C1 segment of cervical spinal cord (tissue), 14 donors: Measurements from ENCODE around the gene KLF13.
"Not testable (repeated sequence)": the region's sequence is repeated elsewhere in the genome, so short reads cannot be mapped to it uniquely, and the experiment has no call there.

Source experiments
- DNase-seq, 14 donors: peaks; one replicate each; lab custom pipeline; 2025; lab: John Stamatoyannopoulos, UW

KLF13 gene

DNA sequence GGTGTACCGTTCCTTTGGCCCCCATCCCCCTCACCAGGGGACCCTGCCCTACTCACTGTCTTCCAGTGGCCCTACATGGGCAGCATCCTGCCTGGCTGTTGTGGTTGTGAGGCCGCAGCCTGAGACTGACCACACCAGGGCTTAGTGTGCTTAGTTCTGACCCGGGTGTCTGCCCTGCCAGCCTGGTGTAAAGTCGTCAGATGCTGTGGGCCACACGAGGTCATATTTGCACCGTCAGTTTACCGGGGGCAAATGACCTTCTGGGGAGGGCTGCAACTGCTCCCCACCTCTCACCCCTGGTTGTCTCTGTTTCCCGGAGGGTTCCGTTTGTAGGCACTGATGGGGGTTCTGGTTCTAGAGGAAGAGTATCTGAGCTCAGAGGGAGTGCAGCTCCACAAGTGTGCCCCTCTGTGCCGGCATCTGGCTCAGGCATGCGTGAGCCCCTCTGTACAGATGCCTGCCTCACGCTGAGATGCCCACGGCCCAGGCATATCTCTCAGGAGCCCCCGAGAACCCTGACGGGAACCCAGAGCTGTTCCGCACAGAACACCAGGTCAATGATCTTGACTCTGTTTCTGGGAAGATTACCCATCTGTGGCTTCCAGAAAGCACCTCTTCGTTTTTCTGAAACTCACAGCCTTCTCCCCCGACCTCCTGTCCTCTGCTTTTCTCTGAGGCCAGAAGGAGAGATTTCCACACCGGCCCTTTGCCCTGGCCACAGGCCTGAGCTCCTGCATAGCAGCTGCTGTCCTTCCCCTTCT, 19.2 kb downstream of the KLF13 start:
- DNase-seq, result no peak

DNA sequence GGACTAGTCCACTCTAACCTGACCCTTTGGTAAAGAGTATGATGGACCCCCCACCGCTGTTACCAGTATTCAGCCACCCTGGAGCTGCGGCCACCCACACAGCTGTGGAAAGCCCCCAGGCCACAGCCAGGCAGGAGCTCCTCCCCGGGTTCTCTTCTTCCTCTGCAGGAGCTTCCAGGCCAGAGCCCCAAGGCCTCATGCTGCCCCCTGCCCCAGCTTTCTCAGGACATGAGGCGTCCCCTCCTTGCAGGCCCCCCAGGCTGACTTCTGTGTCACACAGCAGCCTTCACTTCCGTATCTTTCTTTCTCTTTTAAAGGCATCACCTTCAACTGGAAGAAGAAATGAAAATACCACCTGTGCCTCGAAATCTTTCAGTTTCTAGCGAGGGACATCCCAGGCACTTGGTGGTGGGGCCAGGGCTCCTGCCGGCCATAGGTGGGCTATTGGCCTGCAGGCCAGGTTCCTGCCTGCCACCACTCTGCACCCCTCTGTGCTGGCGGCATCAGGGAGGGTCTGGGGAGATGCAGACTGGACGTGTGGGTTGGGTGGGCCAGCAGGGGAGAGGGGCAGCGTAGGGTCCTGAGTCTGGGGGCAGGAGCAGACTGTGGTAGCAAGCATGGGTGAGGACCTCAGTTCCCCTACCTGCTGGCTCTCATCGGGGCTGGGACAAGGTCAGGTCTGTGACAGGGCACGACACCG, 19.9 kb downstream of the KLF13 start:
- DNase-seq, result no peak

DNA sequence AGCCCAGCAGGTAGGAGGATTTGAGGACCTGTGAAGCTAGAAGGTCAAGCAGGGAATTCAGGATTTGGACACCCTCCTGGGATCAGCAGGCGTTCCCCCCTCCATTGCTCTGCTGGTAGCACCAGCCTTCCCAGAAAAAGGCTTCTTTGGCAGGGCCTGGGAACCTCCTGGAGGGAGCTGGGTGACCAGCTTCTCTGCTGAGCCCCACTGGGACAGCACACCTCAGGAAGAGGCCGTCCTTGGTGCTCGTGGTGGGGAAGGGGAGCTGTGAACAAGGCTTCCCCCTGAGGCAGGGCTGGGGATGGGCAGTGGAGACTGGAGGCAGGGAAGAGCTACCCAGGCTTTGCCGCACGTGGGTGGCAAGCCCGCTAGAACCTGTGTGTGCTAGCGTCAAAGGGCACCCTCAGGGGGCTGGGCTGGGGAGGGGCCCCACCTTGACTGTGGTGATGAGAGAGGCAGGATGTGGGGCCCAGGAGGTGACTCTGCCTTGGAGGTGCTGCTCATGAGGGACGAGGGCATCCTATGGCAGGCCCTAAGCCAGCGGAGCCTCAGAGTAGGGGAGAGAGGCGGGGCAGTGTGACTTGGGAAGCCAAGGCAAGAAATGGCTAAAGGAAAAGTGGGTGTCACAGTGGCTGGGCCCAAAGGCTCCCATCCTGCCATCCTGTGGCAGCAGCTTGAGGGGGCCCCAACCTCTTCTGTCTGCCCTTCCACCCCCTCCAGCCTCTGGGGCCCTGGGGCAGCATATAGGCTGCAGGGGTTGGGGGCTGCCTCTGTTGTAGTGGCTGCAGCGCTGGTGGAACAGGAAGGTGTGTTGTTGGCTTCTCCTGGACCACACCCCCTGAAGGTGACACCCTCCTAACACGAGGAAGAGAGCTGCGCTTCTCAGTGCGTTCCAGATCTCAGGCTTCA, 20.7 kb downstream of the KLF13 start:
- no peak for DNase-seq

- no peak for DNase-seq
These were observed 21.6 kb downstream of the KLF13 start for GRCh38 chr15:31347981-31348803.

- peak in 1 of 14 donors; percentile 37 for DNase-seq
These were observed 22.9 kb downstream of the KLF13 start for GRCh38 chr15:31349233-31350141.

DNA sequence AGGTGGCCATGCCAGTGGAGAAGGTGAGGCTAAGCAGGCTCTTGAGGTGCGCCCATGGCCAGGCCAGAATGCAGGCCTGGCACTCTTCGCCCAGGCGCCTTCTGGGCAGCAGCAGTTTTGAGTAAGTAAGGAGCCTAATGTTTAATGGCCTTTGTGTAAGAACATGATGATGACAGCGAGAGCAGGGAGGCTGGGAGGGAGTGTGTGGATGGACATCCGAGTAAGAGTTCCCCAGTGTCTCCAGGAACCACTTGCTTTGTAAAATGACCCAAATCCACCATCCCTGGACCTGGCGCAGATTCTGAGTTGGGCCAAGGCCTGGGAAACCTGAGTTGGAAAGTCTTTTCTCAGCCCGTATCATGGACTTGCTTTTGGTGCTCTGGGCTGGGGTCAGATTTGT, 24.1 kb downstream of the KLF13 start:
- DNase-seq, result peak in 1 of 14 donors; percentile 32

- peak in 6 of 14 donors; percentile 28 to 70 (median 44) for DNase-seq
These were observed 25.7 kb downstream of the KLF13 start for GRCh38 chr15:31352339-31352751.

- DNase-seq, result peak in 13 of 14 donors; percentile 24 to 89 (median 72)
These were observed 26.5 kb downstream of the KLF13 start for GRCh38 chr15:31352911-31353811.

GRCh38 chr15:31353931-31354330, 27.3 kb downstream of the KLF13 start:
- DNase-seq, result peak in 10 of 14 donors; percentile 57 to 85 (median 71)

DNA sequence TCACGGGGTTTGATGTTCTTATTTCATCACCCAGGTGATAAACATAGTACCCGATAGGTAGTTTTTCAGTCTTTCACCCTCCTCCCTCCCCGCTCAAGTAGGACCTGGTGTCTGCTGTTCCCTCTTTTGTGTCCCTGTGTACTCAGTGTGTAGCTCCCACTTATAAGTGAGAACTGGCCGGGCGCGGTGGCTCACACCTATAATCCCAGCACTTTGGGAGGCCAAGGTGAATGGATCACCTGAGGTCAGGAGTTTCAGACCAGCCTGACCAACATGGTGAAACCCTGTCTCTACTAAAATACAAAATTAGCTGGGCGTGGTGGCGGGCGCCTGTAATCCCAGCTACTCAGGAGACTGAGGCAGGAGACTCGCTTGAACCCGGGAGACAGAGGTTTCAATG, 29.5 kb downstream of the KLF13 start:
- DNase-seq, result not testable (repeated sequence)

- no peak for DNase-seq
These were observed 30.5 kb downstream of the KLF13 start for GRCh38 chr15:31357148-31357547.

DNA sequence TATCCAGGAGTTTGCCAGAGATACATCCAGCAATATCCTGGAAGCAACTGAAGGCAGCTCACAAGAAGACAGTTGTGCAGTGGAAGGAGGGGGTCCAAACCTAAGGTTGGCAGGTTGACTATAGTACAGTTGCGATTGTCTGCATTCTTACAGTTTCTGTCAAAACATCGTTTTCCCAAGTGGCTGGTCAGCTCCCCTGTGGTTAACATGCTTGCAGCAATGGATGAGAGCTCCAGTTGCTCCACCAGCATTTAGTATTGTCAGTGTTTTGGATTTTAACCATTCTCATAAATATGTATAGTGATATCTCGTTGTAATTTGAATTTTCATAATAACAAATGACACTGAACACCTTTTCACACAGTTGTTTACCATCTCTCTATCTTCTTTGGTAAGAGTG, 31.5 kb downstream of the KLF13 start:
- DNase-seq, result no peak

DNA sequence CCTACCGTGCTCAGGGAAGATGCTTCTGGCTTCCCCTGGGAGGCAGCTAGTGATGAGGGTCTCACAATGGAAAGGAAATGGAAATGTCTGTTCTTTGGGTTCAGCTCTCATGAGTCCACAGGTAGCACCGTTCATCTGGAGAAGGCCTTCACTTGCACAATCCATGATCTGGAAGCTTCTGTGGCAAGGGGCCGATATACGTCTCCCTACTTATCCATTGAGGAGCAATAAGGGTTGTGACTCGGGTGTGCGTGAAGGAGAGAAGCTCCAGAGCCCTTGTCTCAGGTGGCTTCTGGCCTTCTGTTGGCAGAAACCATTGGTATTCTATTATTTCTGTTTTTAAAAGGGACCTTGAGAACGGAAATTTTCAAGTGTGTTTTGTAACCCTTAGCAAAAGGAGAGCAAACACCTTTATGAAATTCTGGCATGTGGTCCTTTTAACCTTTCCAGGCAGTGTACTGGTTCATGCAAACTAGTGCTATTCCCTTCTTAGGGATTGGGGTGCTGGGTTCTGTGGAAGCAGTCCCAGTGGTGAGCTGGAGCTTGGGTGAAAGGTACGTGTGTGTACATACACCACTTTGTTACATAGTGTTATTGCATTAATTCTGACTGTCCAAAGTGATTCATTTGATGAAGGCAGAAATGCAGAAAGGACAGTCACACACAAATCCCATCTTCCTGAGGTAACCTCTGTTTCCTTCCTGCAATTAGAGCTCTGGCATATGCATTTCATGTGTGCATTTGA, 32.5 kb downstream of the KLF13 start:
- DNase-seq, result no peak

GRCh38 chr15:31359702-31360111, 33.1 kb downstream of the KLF13 start:
- no peak for DNase-seq

DNA sequence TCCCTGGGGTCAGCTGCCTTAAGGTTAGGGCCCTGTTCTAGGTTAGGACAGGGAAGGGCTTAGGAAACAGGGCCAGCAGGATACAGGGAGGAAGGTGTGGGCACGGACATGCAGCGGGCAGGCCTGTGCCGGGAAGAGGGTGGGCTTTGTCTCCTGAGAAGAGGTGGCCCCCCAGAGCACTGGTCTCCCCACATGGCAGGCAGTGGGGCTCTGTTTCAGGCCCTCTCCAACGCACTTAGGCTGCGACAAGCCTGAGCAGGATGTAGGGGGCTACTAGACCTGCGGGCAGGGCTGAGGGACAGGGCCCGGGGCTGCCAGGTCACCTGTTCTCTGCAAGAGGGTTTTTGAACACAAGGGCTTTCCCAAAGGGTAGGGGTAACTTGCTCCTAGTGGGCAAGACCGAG, 33.5 kb downstream of the KLF13 start:
- no peak for DNase-seq

DNA sequence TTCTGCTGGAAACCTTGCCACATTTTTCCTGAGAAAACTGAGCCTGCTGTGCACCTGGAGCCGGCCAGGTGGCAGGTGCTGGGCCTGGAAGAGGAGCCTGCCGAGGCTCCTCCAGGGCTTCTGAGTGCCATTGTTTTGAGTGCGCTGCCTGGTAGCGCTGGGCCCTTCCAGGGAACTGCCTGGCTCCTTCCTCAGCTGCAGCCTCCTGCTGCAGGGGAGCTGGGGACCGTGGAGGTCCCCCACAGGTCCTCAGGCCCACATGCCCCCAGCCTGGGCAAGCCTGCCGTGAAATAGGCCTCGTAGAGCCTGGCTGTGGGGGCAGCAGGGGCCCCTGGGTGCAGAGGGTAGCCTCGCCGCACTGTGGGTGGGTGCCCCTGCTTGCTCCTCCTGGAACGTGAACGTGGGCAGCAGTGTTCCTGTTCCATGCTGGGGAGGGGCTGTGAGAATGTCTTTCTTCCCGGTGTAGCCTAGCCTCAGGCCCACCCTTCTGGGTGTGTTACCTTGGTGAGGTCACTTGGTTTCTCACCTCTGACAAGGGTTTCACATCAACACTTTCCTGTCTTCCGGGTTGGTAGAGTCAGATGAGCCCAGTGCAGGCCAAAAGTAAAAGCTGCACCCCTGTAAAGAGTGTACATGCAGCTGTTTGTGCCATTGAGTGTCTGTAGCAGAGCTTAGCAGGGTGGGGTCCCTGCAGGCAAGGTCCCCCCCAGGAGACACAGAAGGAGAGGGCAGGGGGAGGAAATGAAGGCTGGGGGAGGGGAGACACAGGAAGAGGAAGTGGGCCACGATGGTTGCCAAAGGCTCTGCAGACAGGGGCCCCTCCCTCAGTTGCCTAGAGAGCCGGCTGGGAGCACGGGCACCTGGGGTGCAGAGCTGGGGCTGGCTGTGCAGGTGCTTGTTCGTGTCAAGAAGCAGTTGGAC, 34.5 kb downstream of the KLF13 start:
- DNase-seq, result peak in 1 of 14 donors; percentile 62
